GM12892 (cell line): ENCODE data around the gene HOXA11.

Experiments used
- POLR2A ChIP-seq: IDR thresholded peaks from 2 replicates; pipeline ENCODE4 v1.6.1; 2011; ENCODE audit warnings: low read depth, low read length, control low read depth
- TAF1 ChIP-seq: IDR thresholded peaks from 2 replicates; pipeline ENCODE4 v1.6.1; 2011; ENCODE audit warnings: low read depth, mild to moderate bottlenecking, control low read depth, low read length, borderline replicate concordance

DNA sequence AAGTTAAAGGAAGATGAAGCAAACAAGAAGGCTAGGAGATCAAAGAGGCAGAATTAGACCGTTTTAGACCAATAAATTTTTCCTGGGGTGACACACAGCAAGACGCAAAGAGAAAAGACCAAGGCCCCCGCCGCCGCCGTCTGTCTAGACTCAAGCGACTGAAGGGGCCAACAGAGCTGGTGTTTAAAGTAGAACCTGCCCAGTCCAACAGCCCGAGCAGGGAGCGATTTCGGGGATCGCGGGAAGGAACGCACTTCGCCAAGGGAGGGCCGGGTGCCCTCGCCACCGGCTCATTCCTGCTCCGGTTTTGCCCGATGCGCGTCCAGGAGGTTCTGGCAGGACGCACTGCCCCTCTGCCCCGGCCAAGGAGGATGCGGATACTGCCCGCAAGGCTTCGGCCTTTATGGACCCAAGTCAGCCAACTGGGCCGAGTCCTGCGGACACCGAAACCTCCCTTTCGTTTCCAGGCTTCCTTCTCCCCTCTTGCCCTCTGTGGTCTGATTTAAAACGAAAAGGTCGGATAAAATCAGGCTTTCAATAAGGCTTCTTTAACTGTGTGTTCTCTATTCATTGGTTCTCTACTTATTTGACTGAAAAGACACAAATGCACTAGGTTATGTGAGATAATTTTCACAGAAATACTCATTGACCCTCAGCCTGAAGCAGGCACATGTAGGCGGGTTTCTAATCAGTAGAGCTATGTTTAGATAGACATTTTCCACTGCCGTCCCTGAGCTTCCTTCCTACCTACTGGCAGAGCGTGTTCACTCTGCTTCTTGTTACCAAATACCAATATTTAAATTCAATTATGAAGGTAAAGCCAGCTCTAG is 26.4 kb downstream of the HOXA11 start:
- TF ChIP-seq TAF1 (no peak), POLR2A (no peak)
